OCI-LY1 (cell line): ENCODE results near the gene UGT1A4.

Experiments
- EZH2 ChIP-seq: fragments of 200-600 bp; sonication (generic), shearing (Covaris generic); IDR thresholded peaks from 2 replicates; pipeline ENCODE4 v1.8.0; 2017; ENCODE audit warnings: borderline replicate concordance, mixed run types, mild to moderate bottlenecking, antibody characterized with exemption, low read length, moderate library complexity, mixed read lengths
- TF ChIP-seq, protein P1 (sequence below): fragments of 200-600 bp; sonication (generic), shearing (Covaris generic); IDR thresholded peaks from 2 replicates; pipeline ENCODE4 v1.5.1; 2017; ENCODE audit warnings: mild to moderate bottlenecking, antibody characterized with exemption, low read length, moderate library complexity, mixed read lengths

- TF ChIP-seq, protein P1, sequence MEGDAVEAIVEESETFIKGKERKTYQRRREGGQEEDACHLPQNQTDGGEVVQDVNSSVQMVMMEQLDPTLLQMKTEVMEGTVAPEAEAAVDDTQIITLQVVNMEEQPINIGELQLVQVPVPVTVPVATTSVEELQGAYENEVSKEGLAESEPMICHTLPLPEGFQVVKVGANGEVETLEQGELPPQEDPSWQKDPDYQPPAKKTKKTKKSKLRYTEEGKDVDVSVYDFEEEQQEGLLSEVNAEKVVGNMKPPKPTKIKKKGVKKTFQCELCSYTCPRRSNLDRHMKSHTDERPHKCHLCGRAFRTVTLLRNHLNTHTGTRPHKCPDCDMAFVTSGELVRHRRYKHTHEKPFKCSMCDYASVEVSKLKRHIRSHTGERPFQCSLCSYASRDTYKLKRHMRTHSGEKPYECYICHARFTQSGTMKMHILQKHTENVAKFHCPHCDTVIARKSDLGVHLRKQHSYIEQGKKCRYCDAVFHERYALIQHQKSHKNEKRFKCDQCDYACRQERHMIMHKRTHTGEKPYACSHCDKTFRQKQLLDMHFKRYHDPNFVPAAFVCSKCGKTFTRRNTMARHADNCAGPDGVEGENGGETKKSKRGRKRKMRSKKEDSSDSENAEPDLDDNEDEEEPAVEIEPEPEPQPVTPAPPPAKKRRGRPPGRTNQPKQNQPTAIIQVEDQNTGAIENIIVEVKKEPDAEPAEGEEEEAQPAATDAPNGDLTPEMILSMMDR = no peak
- no peak for TF ChIP-seq EZH2
Measured at GRCh38 chr2:233811732-233812131, 93.2 kb downstream of the UGT1A4 start.
